Upper lobe of right lung (tissue), 1 donor: Measurements from ENCODE around the gene RECQL. TPM values are rescaled to one million over a fixed set of nuclear protein-coding genes. Genes with fewer than 3 reads are reported as not detected.

ENCODE experiments used
- ATAC-seq: fragments of 200-7000 bp; cut with Tn5 transposase; one replicate; pipeline ENCODE4 v1.9.1; 2020; ENCODE audit warnings: mild to moderate bottlenecking, moderate library complexity
- DNase-seq: peaks from one replicate; pipeline ENCODE4 v3.0.0-alpha.2; 2020
- H3K27ac ChIP-seq: fragments of 200-600 bp; one replicate; pipeline ENCODE4 v1.8.0; 2022
- H3K27me3 ChIP-seq: fragments of 200-600 bp; one replicate; pipeline ENCODE4 v1.8.0; 2022; ENCODE audit warnings: mild to moderate bottlenecking
- H3K36me3 ChIP-seq: fragments of 200-600 bp; one replicate; pipeline ENCODE4 v1.8.0; 2022
- H3K4me1 ChIP-seq: fragments of 200-600 bp; one replicate; pipeline ENCODE4 v1.8.0; 2022
- H3K4me3 ChIP-seq: fragments of 200-600 bp; one replicate; pipeline ENCODE4 v1.8.0; 2022; ENCODE audit warnings: mild to moderate bottlenecking
- H3K9me3 ChIP-seq: fragments of 200-600 bp; one replicate; pipeline ENCODE4 v1.8.0; 2022
- intact Hi-C: fragments of 100-400 bp; cut with DNase I; formaldehyde crosslinking; loops from one replicate; pipeline ENCODE4 v1.11.0; 2022
- total RNA-seq: library from RNA; stranded (reverse); fragmentation: NEBNext Ultra II Directional; extraction: Animal tissue kit (Norgen Biotek cat#: 25700); gene quantifications from one replicate; pipeline ENCODE4 v1.2.1, GENCODE V29; 2021
- TF ChIP-seq, protein P1 (sequence below): fragments of 200-600 bp; IDR thresholded peaks from one replicate; pipeline ENCODE4 v1.8.0; 2022; ENCODE audit warnings: antibody characterized with exemption
- donor health status: DM: no; HTN: yes; CAD: no; lungs with severe emphysema.

RECQL gene
- total RNA-seq, 1 donor from 2014 or later: 29.6 TPM

DNA sequence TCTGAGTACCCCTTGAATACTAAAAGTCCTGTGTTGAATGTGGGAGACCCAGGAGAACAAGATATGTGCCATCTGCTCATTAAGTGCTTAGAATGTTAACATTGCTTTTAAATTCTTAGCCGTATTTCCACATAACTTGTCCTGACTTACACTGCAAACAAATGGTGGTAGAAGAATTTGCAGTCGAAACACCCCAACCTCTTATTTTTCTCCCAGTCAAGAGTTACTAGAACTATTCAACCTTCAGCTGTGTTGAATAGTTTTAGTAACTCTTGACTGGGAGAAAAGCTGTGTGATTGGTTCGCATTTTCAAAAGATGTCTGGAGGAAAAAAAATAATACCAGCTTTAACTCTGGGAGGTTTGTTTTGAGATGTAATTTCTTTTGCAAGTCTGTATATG is 17.0 kb upstream of the RECQL start:
- no peaks in the 10 kb centered on the region for H3K27me3 ChIP-seq
- H3K27ac ChIP-seq: no peak overlapping the region
- no peaks in the 10 kb centered on the region for H3K9me3 ChIP-seq
- no peak overlapping the region for H3K4me3 ChIP-seq
- peaks cover 40% of the 10 kb centered on the region for H3K36me3 ChIP-seq
- no peak for ATAC-seq
- TF ChIP-seq, protein P1, sequence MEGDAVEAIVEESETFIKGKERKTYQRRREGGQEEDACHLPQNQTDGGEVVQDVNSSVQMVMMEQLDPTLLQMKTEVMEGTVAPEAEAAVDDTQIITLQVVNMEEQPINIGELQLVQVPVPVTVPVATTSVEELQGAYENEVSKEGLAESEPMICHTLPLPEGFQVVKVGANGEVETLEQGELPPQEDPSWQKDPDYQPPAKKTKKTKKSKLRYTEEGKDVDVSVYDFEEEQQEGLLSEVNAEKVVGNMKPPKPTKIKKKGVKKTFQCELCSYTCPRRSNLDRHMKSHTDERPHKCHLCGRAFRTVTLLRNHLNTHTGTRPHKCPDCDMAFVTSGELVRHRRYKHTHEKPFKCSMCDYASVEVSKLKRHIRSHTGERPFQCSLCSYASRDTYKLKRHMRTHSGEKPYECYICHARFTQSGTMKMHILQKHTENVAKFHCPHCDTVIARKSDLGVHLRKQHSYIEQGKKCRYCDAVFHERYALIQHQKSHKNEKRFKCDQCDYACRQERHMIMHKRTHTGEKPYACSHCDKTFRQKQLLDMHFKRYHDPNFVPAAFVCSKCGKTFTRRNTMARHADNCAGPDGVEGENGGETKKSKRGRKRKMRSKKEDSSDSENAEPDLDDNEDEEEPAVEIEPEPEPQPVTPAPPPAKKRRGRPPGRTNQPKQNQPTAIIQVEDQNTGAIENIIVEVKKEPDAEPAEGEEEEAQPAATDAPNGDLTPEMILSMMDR: no peak
- no peaks in the 10 kb centered on the region for H3K4me1 ChIP-seq
- intact Hi-C loops: no loop called here
- DNase-seq: no peak

DNA sequence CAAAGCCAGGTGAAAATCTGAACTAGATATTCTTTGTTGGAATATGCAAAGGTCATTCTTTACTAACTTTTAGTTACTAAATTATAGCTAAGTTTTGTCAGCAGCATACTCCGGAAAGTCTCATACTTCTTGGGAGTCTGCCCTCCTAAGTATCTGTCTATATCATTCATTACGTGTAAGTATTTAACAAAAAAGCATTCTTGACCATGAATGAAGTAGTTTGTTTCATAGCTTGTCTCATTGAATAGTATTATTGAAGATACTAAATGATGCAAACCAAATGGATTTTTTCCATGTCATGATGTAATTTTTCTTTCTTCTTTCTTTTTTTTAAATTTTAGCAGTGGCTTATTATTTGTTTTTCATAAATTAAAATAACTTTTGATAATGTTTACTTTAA is 14.8 kb upstream of the RECQL start:
- H3K9me3 ChIP-seq: no peaks in the 10 kb centered on the region
- no peak for DNase-seq
- peaks cover 59% of the 10 kb centered on the region for H3K36me3 ChIP-seq
- intact Hi-C loops: no loop called here
- H3K27ac ChIP-seq: no peak overlapping the region
- TF ChIP-seq, protein P1: no peak
- no peak for ATAC-seq
- no peaks in the 10 kb centered on the region for H3K4me1 ChIP-seq
- H3K27me3 ChIP-seq: no peaks in the 10 kb centered on the region
- no peak overlapping the region for H3K4me3 ChIP-seq

DNA sequence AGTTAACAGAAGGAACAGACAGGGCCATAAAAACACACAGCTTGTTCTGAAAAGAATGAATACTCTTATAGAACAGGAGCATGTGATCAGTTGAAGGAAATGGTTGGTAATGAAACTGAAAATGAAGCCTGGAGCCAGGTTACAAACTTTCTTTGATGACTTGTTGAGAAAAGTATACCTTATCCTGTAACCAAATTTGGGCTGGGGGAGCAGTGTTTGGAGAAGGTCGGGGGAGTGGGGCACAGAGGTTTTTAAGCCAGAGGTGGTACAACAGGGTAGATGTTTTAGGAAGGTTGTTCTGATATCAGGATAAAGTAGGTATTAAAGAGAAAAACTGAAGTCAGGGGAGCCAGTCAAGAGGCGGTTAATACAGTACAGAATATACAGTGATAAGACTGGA is 8.3 kb upstream of the RECQL start:
- H3K27ac ChIP-seq: no peak overlapping the region
- TF ChIP-seq, protein P1: no peak
- no peak for DNase-seq

GRCh38 chr12:21507849-21508248 is 6.4 kb upstream of the RECQL start:
- peaks cover 33% of the 10 kb centered on the region for H3K36me3 ChIP-seq
- no peak overlapping the region for H3K4me3 ChIP-seq
- no peak for DNase-seq
- no peak overlapping the region for H3K27ac ChIP-seq
- peaks cover 19% of the 10 kb centered on the region for H3K4me1 ChIP-seq
- no peak for ATAC-seq
- no peaks in the 10 kb centered on the region for H3K9me3 ChIP-seq
- H3K27me3 ChIP-seq: no peaks in the 10 kb centered on the region
- TF ChIP-seq, protein P1: no peak
- intact Hi-C loops: no loop called here

More for the DNA sequence above, 8.3 kb upstream of the RECQL start:
- H3K4me1 ChIP-seq: peaks cover 1% of the 10 kb centered on the region
- no peaks in the 10 kb centered on the region for H3K9me3 ChIP-seq
- no peak overlapping the region for H3K4me3 ChIP-seq
- H3K36me3 ChIP-seq: peaks cover 53% of the 10 kb centered on the region
- no peak for ATAC-seq
- intact Hi-C loops: no loop called here
- H3K27me3 ChIP-seq: no peaks in the 10 kb centered on the region

DNA sequence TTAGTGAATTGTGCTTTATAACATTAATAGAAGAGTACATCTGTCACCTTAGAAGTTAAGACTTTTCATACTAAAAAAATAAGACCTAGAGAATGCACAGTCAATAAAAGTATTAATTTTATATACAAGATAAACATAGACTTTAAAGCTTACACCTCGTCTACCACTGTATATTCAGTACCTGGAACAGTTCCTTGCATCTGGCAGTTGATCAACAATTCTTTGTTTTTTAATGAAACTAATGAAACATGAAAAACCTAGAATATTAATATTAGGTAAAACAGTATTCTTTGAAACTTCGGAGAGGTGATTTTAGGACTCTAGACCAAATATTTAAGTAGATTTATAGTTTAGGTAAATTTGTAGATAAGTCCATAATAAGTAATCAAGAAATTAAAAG is 4.5 kb upstream of the RECQL start:
- Histone ChIP-seq H3K4me1 (peaks cover 24% of the 10 kb centered on the region), H3K4me3 (no peak overlapping the region), H3K27me3 (no peaks in the 10 kb centered on the region), H3K9me3 (no peaks in the 10 kb centered on the region), H3K27ac (no peak overlapping the region), H3K36me3 (peaks cover 20% of the 10 kb centered on the region)
- intact Hi-C loops: no loop called here
- no peak for DNase-seq
- TF ChIP-seq, protein P1: no peak
- no peak for ATAC-seq

DNA sequence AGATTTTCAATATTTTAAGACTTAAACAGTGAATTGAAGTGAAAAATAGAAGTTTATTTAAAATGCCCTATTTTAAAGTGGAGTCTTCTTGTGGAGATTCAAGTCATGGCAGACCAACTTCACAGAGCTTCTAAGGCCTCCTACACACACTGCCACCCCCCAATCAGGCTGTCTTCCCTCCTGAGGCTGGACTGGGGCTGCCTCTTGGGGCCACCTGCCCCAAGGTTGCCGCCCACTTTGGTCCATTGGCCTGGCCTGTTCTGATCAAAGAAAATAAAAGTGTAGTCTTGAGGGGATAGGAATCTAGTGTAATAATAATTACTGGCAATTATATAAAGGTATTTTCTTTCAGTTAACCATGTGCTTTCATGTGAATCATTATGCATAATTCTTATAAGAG is 1.4 kb upstream of the RECQL start:
- no peaks in the 10 kb centered on the region for H3K9me3 ChIP-seq
- no peaks in the 10 kb centered on the region for H3K27me3 ChIP-seq
- no peak overlapping the region for H3K27ac ChIP-seq
- intact Hi-C loops: no loop called here
- peaks cover 21% of the 10 kb centered on the region for H3K36me3 ChIP-seq
- H3K4me1 ChIP-seq: peaks cover 37% of the 10 kb centered on the region
- no peak for DNase-seq
- H3K4me3 ChIP-seq: peak overlapping the region; percentile 97
- TF ChIP-seq, protein P1: no peak
- ATAC-seq: no peak
